GM21576 (cell line): ENCODE measurements around the gene STPG1.

Experiments used
- ATAC-seq: cut with Tn5 transposase; IDR thresholded peaks from one replicate; pipeline ENCODE4 v1.9.1; 2021; ENCODE audit warnings: mild to moderate bottlenecking, moderate library complexity; ENCODE audit not compliant: unreplicated experiment

The STPG1 gene

DNA sequence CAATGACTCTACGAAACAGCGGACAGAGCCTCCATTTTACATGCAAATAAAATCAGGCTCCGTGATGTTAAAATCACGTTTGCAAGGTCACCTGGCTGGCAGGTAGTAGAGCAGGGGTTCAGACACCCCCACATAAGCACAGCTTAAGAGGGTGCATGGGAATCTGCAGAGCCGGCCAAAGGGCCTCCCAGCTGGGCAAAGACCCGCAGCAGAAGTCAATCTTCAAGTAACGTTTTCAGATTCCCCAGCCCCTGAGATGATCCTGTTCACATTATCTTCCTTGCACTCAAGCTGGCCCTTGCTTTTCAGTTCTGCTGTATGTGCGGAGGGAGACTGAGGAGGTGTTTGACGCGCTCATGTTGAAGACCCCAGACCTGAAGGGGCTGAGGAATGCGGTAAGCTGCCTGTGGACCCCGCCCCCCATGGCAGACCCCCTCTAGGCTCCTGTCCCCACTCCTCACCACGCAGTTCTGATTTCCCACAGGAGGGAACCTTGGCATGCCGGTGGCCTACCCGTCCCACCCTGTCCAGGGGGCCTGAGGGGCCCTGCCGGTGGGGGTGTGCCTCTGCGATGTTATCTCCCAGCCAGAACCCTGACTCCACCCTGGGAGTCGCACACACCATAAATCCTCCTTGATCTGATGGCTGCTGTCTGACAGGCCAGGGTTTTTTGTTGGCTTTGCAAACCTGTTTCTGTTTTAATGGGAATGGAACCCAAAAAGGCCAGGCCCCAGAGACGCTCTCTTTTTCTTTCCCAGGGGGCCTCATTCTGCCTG, 66.2 kb downstream of the STPG1 start:
- no peak for ATAC-seq

DNA sequence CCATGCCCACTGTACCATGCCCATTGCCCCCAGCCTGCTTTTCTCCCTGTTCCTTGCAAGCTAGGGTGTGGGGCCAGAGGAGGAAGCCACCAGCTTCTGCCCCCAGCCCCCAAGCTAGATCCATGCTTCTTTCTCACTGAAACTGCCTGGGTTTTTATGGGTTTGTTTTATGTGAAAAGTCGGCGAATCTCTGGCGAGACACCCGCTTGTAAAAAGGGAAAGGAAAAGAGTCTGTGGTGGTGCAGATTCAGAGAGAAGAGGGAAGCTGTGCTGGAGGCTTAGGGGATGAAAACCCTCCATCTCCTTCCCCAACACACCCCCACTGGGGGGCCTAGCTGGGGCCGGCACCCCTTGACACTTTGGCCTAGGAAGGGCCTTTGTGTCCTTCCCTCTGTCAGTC, 68.2 kb downstream of the STPG1 start:
- ATAC-seq = no peak

DNA sequence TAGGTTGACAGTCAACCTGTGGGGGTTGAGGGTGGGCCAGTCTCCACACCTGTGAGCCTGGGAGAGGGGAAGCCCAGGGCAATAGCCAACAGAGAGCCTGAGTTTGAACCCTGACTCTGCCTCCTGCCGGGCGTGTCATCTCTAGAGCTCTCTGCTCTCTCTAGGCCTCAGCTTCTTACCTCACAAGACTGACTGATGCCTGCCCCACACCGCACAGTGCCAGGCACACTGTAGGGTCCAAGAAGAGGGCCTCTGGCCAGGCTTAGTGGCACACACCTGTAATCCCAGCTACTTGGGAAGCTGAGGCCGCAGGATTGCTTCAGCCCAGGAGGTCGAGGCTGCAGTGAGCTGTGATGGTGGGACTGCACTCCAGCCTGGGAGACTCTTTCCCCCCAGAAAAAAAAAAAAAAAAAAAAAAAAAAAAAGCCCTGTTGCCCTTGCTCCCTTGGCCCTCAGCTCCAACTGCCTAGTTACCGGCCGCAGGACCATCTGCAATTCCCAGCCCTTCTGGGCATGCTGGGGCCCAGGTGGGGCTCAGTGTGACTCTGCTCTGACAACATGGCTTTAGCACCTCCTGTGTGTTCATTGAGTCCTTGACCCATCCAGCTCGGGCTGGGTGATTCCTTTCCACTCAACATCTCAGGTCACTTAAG, 69.4 kb downstream of the STPG1 start:
- ATAC-seq = no peak

DNA sequence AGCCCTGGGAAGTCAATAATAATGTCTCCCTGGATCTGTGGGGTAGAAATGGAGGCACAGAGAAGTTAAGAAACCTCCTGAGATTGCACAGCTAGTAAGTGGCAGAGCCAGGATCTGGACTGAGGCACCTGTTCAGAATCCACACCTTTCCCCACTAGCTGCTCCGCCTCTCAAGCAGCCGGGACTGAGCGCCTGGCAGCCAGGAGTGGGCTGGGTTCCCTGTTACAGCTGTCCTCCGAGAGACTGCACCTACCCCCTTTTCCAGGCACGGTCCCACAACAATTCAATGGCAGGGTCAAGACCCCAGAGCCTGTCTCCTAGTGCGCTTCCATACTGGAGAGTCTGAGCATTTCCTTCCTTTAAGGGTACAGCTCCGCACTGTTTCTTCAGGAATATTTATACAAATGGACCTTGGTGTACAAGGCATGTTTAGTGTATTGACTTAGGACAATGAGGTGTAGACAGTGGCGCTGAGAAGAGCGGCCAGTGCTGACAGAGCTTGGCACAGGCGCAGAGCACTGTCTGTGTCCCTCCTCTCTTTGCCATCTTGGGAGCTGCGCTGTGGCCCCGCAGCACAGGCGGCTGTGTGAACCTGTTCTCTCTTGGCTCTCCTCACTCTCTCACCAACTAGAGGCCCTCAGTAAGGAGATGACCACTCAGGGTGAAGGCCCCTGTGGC, 70.0 kb downstream of the STPG1 start:
- no peak for ATAC-seq

DNA sequence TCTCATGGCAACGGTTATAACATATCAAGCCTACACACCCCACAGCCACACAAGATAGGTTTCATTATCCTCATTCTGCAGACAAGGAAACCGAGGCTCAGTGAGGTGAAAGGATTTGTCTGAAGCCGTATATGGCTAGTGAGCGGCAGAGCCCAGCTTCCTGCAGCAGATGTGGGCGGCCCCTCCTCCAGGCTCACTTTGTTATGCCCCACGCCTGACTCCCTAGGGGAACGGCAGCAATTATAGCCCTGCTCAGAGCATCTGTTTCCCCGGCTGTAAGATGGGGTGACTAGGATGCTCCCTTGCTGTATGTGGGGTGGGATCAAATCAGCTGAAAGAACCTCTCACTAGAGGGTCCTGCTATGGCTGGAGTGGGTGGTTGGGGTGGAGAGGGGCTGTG, 72.3 kb downstream of the STPG1 start:
- ATAC-seq = no peak

DNA sequence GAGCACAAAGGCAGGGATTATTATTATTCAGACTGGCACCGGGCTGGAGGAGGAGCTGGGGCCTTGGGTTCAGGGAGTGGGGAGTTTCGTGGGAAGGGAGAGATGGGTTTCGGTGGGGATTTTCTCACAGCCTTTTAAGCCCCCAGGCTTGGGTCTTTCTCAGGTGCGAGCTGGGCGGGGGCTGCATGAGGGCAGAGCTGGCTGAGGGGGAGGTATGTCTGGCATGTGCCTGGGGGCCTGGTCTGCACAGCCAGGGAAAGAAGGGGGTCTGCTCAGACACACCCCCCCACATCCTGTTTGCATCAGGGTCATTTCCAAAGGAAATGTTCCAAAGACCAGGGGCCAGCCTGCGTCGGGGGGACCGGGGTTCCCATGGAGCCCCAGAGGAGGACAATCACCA, 72.8 kb downstream of the STPG1 start:
- ATAC-seq = no peak

DNA sequence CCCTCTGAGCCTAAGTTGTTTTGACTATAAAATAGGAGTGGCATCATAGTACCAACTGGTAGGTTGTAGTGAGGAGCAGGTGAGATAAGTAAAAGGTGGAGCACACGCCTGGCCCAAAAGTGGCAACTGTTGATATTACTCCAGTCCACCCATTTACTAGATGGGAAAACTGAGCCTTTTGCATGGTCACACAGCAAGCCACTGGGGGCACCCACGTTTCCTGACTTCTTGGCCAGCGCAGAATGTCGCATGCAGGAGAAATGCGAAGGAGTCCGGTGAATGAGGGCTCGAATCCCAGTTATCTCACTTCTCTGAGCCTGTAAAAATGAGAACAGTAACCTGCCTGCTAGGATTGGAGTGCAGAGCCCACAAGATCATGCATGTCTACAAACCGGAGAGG, 73.6 kb downstream of the STPG1 start:
- ATAC-seq = no peak

DNA sequence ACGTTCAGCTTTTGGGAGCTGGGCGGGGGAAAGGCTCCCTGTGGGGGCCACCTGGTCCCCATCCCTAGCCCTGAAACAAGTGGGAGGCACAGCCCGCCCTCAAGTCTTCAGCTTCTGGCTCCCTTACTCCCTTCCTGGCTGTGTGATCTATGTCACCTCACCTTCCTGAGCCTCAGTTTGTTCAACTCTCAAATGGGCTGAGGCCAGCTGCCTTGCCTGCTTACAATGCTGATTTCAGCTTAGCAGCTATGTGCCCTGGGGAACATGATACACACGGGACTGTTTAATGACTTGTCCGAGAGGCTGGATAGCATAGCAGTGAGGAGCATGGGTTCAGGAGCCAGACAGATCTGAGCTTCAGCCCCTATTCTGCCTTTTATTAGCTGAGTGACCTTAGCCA, 75.1 kb downstream of the STPG1 start:
- ATAC-seq = no peak

DNA sequence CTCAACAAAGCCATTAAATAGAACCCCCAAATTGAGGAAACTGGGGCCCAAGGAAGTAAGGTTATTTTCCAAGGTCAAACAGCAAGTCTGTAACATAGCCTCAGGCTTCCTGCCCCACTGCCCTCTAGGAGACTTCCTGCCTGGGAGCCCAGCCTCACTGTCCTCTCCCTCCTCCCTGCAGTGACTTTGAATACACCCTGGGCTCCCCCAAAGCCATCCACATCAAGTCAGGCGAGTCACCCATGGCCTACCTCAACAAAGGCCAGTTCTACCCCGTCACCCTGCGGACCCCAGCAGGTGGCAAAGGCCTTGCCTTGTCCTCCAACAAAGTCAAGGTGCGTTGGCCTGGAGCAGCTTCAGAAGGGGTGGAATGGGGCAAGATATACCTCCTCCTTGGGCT, 76.1 kb downstream of the STPG1 start:
- ATAC-seq = no peak

DNA sequence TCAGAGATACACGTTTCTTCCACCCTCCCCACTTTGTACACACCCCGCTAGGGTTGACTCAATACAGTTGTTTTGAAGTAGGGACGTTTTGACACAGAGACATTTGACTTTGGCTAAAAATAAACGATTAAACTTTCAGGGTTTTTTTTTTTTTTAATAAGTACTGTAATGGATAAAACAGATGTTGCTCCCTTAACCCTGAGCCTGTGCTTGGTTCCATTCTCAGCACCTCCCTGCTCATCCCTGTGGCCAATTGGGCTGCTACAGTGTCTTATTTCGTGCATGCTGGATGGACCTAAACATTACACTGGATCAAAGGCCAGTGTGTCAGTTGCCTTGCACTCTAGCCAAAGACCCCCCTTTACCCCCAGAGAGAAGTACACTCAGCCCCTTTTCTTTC, 77.5 kb downstream of the STPG1 start:
- no peak for ATAC-seq

DNA sequence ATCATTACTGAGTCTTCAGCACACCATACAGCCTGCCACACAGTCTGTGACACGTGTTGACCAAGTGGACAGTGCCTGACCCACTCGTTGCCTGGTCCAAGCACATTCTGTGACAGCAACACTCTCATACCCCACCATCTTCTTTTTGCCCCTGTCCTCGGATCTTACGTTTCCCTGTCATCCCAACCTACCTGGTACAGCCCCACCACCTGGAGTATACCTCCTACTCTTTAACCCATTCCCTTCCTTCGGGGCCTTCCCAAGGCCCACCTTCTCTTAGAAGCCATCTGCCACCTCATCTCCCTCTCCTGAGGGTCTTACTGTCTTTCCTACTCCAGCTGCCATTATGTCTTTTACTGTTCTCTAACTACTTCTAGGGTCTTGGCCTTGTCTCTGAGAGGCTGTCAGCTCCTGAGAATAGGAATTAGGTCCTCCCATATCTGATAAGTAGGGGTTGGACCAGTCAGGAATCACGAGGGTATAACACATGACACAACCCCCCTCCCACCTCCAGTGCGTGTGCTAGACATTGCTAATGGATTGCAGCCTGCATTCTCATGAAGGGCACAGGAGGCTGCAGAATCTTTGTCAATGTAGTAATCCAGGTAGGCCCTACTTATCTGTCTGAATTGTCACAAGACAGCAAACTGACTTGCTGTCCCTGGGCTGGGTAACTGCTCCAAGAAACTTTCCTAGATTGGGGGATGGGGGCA, 81.5 kb downstream of the STPG1 start:
- no peak for ATAC-seq

DNA sequence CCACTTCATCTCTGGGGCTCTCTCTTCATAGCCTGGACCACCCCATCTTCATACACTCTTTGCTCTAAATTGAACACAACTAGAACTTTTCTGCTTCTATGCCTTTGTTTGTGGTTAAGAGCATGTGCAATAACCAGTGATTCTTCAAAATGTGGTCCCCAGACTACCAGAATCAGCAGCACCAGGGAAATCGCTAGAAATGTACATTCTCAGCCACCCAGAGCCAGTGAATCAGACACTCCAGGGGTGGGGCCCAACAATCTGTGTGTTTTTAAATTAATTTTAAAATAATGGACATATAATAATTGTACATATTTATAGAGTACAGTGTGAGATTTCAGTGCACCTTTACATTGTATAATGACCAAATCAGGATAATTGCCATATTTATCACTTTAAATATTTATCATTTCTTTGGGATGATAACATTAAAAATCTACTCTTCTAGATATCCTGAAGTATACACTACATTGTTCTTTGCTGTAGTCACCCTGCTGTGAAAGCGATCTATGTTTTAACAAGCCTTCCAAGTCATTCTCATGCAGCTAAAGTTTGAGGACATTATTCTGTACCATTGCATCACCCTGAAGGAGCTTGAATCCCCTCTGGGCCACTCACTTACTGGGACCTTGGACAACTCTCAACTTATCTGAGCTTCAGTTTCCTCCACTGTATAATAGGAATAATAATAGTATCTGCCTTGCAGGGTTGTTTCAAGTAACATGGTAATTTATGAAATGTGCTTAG, 83.6 kb downstream of the STPG1 start:
- no peak for ATAC-seq

DNA sequence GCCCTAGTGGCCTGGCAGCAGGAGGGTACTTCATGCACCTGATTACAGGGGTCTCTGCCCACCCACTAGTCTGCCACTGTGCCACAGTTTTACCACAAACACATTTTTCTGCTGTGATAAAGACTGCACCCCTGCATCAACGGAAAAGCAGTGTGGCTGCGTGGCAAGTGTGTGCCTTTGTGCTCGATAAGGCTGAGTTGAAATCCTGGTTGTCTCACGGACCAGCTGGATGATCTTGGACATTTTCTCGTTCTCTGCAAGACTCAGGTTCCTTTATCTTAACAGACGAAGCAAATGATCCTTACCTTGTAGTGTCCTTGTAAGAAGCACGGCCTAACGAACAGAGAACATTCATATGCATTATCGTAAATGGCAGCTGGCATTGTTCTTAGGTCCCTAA, 84.3 kb downstream of the STPG1 start:
- no peak for ATAC-seq

DNA sequence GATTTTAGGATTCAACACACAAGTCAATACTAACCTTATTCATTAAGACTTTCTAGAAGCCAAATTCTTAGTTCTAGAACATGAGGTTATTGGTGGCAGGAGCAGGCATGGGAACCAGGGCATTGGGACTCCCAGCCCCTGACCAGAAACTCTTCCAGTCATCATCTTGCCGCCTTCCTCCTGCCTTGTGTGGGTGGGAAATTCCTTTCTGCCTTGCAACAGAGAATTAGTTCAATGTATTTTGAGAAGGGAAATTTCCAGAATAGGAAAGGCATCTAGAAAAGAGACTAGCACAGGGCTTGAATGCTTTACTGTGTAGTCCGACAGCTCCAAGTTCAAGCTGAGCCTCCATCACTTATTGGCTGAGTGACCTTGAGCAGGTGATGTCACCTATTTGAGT, 85.7 kb downstream of the STPG1 start:
- ATAC-seq = no peak

DNA sequence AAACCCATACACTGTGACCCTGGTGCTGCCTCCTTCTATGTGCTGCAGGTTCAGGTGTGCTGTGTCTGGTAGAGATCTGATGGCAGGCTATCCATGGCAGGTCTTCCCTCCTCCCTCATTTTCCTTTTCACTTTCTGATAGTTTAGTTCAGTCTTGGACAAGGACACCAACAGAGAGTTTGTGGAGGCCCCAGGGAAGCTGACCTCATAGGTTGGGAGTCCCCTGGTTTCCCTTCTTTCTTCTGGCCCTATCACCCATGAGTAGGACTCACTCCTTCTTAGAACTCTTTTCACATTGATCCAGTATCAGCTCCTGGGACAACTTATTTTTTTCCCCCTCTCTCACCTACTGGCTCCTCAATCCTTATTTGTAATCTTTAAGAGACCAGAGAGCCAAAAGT, 86.1 kb downstream of the STPG1 start:
- ATAC-seq = no peak

DNA sequence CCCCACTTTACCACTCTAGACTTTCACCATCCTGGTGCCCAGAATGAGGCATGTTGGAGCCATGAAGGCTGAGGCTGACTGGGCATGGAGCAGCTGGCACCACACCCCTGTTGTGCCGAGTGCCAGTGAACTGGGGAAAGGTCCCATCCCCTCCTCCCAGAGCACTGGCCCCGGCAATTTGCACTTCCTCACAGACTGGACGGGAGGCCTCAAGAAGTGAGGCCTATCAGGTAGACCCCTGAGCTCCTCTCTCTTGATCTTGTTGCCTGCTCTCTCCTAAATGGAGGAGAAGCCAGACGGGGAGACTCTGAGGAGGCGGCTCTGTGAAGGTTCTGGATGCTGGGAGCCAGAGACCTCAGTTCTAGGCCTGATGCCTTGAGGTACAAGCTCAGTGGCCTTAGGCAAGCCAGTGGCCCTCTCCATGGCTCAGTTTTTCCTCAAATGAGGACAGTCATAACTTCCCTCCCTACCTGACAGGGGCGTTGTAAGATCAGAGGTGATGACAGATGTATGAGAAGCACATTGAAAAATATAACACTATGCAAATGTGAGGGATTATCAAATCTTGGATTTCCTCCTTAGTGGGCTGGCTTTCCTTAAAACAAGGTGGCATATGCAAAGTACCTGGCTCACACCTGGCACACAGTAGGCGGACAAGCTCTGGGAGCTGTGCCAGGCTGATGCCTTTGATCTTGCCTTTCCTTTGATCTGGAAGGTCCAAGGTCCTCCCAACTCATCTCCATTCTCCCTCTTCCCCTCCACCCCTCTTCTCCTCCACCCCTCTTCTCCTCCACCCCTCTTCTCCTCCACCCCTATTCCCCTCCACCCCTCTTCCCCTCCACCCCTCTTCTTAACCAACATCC, 87.8 kb downstream of the STPG1 start:
- no peak for ATAC-seq

DNA sequence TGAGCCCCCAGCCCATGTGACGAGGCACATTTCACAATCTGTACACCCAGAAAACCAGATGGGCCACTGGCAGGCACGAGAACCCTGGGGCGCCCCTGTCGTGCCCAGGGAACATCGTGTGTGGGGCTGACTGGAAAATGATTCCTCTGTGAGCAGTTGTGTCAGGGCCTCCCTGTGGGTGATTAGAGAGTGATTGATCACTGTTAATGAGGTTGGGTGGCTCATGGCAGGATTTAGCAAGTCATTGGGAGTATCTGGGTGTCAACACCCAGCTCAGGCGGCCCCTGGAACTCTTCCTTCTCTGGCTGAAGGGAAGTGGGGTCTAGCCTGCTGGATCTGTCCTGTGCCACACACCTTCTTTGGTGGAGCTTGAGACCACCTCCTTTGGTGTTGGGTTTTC, 88.7 kb downstream of the STPG1 start:
- ATAC-seq = no peak

DNA sequence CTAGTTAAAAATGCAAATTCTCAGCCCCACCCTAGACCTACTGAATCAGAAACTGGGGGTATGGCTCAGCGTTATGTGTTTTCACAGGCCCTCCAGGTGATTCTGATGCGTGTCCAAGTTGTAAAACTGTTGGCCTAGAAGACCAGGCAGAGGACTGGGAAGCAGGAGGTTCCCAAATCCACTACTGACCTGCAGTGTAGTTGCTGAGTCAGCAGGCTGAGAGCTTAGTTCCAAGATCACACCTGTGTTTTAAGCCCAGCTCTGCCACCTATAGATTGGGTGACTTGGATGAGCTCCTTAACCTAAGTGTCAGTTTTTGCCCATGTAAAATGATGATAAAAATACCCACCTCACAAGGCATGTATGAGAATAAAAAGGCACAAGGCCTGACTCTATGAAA, 90.3 kb downstream of the STPG1 start:
- no peak for ATAC-seq

DNA sequence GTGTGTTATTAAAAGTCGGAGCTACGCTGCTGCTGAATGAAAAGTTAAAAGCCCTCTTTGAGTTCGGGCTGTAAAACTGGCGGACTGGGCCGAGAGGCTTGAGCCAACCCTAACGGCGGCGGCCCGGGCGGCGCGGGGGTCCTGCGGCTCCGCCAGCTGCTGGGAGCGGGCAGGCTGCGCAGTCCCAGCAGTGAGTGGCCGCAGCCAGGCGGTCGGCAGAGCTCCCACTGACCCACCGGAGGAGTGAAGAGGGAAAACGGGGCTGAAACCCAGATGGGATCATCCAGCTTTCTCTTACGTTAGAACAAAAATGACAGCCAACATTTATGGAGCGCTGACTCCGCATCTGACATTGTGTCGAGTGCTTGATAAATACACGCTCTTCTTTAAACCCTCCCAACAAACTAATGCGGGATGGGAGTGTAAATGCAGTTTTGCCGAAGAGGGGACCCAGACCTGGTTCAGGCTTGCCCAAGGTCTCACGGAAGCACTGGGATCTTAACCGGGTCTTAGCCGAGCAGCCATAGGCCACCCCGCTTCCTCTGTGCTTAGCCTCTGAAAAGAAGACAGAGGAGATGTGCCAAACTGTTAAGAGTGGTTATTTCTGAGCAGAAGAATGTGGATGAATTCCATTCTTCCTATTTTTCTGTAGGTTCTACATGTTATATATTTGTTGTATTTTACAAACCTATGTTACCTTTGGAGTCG, 91.0 kb downstream of the STPG1 start:
- ATAC-seq = no peak
